Epithelial cell of proximal tubule (primary cell): Measurements from ENCODE around the gene RUFY4. TPM values are rescaled to one million over a fixed set of nuclear protein-coding genes. Genes with fewer than 3 reads are reported as not detected.
"Not testable (repeated sequence)": the region's sequence is repeated elsewhere in the genome, so short reads cannot be mapped to it uniquely, and the experiment has no call there.

Experiments
- DNase-seq: peaks from one replicate; pipeline ENCODE4 v3.0.0-alpha.2; 2011; ENCODE audit warnings: low read depth
- H3K4me3 ChIP-seq: 2 replicates; pipeline ENCODE4 v1.5.1; 2011; ENCODE audit warnings: low read depth, mild to moderate bottlenecking, low read length
- CTCF ChIP-seq: conservative IDR thresholded peaks from 2 replicates; pipeline ENCODE4 v1.5.1; 2012; ENCODE audit warnings: low read depth, mild to moderate bottlenecking, low read length
- total RNA-seq: library from RNA; depleted of rRNA; stranded (reverse); fragments of >200 nt; gene quantifications from 2 replicates; pipeline ENCODE4 v1.2.3, GENCODE V29; 2015

Gene RUFY4
- total RNA-seq, 1 donor from 2014 or later, result not detected

- DNase-seq, result no peak
- no peak for TF ChIP-seq CTCF
- H3K4me3 ChIP-seq, result no peak overlapping the region
These were observed 32.7 kb upstream of the RUFY4 start for GRCh38 chr2:218036371-218036770.

- DNase-seq, result no peak
- no peak overlapping the region for H3K4me3 ChIP-seq
- TF ChIP-seq CTCF, result no peak
These were observed 29.9 kb upstream of the RUFY4 start for GRCh38 chr2:218039171-218039570.

GRCh38 chr2:218040883-218041282 is 28.2 kb upstream of the RUFY4 start:
- H3K4me3 ChIP-seq, result no peak overlapping the region
- TF ChIP-seq CTCF, result no peak
- DNase-seq, result no peak

- no peak overlapping the region for H3K4me3 ChIP-seq
- no peak for DNase-seq
- no peak for TF ChIP-seq CTCF
These were observed 27.5 kb upstream of the RUFY4 start for GRCh38 chr2:218041302-218042168.

GRCh38 chr2:218043100-218043499 is 26.0 kb upstream of the RUFY4 start:
- TF ChIP-seq CTCF, result no peak
- no peak for DNase-seq
- no peak overlapping the region for H3K4me3 ChIP-seq

- no peak for DNase-seq
- TF ChIP-seq CTCF, result no peak
- H3K4me3 ChIP-seq, result no peak overlapping the region
These were observed 25.3 kb upstream of the RUFY4 start for GRCh38 chr2:218043701-218044109.

- H3K4me3 ChIP-seq, DNase-seq: not testable (repeated sequence)
These were observed 24.5 kb upstream of the RUFY4 start for GRCh38 chr2:218044599-218044998.
